ENCODE results near the gene SLC2A13. TPM values are rescaled to one million over a fixed set of nuclear protein-coding genes. Genes with fewer than 3 reads are reported as not detected.

The SLC2A13 gene
- polyA plus RNA-seq, 1 experiment = 3.1 TPM

- CTCF ChIA-PET = interaction anchor here (1.1 kb wide), 1 partner anchor 534 kb away, joined by 3 read pairs; no protein-coding TSS in a partner anchor
- H3K4me3 ChIP-seq (ENCODE audit: low read depth, low read length) = no peak overlapping the region
- peaks cover 3% of the 10 kb centered on the region for H3K9me3 ChIP-seq (ENCODE audit: control insufficient read depth, insufficient read depth, low read length)
- no peak for DNase-seq (ENCODE audit: low read depth, low spot score)
- POLR2A ChIA-PET = no interaction called here
- TF ChIP-seq CTCF (IDR thresholded peaks at IDR 0.05; ENCODE audit: low read depth, low read length) = no peak
- H3K27ac ChIP-seq (ENCODE audit: low read depth, low read length) = no peak overlapping the region
- no peaks in the 10 kb centered on the region for H3K27me3 ChIP-seq (ENCODE audit: control insufficient read depth, insufficient read depth, low read length)
Observed at GRCh38 chr12:39779768-39780340, 326.0 kb downstream of the SLC2A13 start.

GRCh38 chr12:39777465-39777864 is 328.4 kb downstream of the SLC2A13 start:
- Histone ChIP-seq H3K27ac (ENCODE audit: low read depth, low read length) (no peak overlapping the region), H3K27me3 (ENCODE audit: control insufficient read depth, insufficient read depth, low read length) (no peaks in the 10 kb centered on the region), H3K4me3 (ENCODE audit: low read depth, low read length) (no peak overlapping the region), H3K9me3 (ENCODE audit: control insufficient read depth, insufficient read depth, low read length) (peaks cover 3% of the 10 kb centered on the region)
- TF ChIP-seq CTCF (IDR thresholded peaks at IDR 0.05; ENCODE audit: low read depth, low read length) = no peak
- ChIA-PET CTCF (no interaction called here), POLR2A (no interaction called here)
- DNase-seq (ENCODE audit: low read depth, low spot score) = no peak

DNA sequence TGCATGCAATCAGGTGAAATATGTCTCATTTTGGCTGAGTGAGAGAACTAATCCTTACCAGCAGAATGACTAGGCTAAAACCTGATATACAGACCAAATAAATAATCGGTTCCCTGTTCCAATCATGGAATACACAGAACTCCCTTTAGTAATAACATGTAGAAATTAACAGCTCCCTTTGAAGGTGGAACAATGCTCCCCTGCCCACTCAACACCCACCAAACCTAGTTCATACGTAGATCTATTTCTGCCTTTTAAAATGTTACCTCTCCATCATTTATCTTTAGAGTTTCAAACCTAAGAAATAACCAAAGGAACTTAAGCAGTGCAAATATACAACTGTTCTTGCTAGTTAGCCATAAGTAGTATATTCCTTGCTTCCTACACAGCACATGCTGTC is 332.6 kb downstream of the SLC2A13 start:
- Histone ChIP-seq H3K9me3 (ENCODE audit: control insufficient read depth, insufficient read depth, low read length) (peaks cover 3% of the 10 kb centered on the region), H3K27ac (ENCODE audit: low read depth, low read length) (no peak overlapping the region), H3K4me3 (ENCODE audit: low read depth, low read length) (no peak overlapping the region), H3K27me3 (ENCODE audit: control insufficient read depth, insufficient read depth, low read length) (no peaks in the 10 kb centered on the region)
- TF ChIP-seq CTCF (IDR thresholded peaks at IDR 0.05; ENCODE audit: low read depth, low read length) = no peak
- ChIA-PET CTCF (interaction anchor here (0.7 to 1.6 kb wide), 4 partner anchors 9 to 380 kb away, joined by 3 read pairs; no protein-coding TSS in a partner anchor), POLR2A (no interaction called here)
- no peak for DNase-seq (ENCODE audit: low read depth, low spot score)

DNA sequence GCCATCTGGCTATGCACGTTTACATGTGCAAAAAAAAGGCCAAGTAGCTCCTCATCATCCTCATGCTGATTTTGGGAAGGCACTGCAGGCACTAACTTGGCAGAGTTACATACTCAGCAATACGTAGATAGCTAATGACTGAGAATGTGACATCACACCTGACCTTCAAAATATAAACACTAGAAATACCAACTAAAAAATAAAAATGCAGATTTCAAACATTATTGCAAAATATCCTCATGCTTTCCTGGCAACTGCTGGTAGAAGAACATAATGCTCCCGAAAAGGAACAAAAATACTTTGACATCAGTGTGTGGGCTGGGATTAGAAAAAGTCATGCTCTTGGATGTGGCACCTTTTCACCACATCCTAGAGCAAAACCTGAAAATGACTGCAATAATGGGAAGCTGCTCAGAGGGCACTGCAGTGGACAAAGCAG is 333.0 kb downstream of the SLC2A13 start:
- ChIA-PET POLR2A (no interaction called here), CTCF (interaction anchor here (0.7 to 1.6 kb wide), 3 partner anchors 334 to 381 kb away, joined by 3 read pairs; no protein-coding TSS in a partner anchor)
- no peak for DNase-seq (ENCODE audit: low read depth, low spot score)
- peaks cover 3% of the 10 kb centered on the region for H3K9me3 ChIP-seq (ENCODE audit: control insufficient read depth, insufficient read depth, low read length)
- H3K27me3 ChIP-seq (ENCODE audit: control insufficient read depth, insufficient read depth, low read length) = no peaks in the 10 kb centered on the region
- no peak overlapping the region for H3K27ac ChIP-seq (ENCODE audit: low read depth, low read length)
- no peak for TF ChIP-seq CTCF (IDR thresholded peaks at IDR 0.05; ENCODE audit: low read depth, low read length)
- H3K4me3 ChIP-seq (ENCODE audit: low read depth, low read length) = no peak overlapping the region

GRCh38 chr12:39771456-39771855 is 334.4 kb downstream of the SLC2A13 start:
- no peaks in the 10 kb centered on the region for H3K9me3 ChIP-seq (ENCODE audit: control insufficient read depth, insufficient read depth, low read length)
- H3K4me3 ChIP-seq (ENCODE audit: low read depth, low read length) = no peak overlapping the region
- CTCF ChIA-PET = no interaction called here
- no peak for DNase-seq (ENCODE audit: low read depth, low spot score)
- no peak for TF ChIP-seq CTCF (IDR thresholded peaks at IDR 0.05; ENCODE audit: low read depth, low read length)
- H3K27me3 ChIP-seq (ENCODE audit: control insufficient read depth, insufficient read depth, low read length) = no peaks in the 10 kb centered on the region
- no peak overlapping the region for H3K27ac ChIP-seq (ENCODE audit: low read depth, low read length)
- POLR2A ChIA-PET = no interaction called here

Measured in AG04450 (cell line).